Lower leg skin (tissue), 4 donors: Measurements from ENCODE around the gene GBP3. TPM values are rescaled to one million over a fixed set of nuclear protein-coding genes. Genes with fewer than 3 reads are reported as not detected.
"Not testable (repeated sequence)": the region's sequence is repeated elsewhere in the genome, so short reads cannot be mapped to it uniquely, and the experiment has no call there.

Source experiments
- DNase-seq, 2 donors: peaks; one replicate each; pipeline ENCODE4 v3.0.0-alpha.2; 2019; ENCODE audit warnings: low spot score in 2 of 2
- H3K4me3 ChIP-seq: fragments of 200-600 bp; sonication (generic); 2 replicates; pipeline ENCODE4 v1.5.1; 2017; ENCODE audit warnings: mild to moderate bottlenecking, low read depth; ENCODE audit not compliant: poor library complexity, severe bottlenecking
- CTCF ChIP-seq, 3 donors: fragments of 450-650 bp; IDR thresholded peaks; one replicate each; pipeline ENCODE4 v1.5.1; 2016; ENCODE audit warnings: antibody characterized with exemption in 3 of 3, mild to moderate bottlenecking in 3 of 3, moderate library complexity in 2 of 3
- POLR2A ChIP-seq, 2 donors: fragments of 450-650 bp; IDR thresholded peaks; one replicate each; pipeline ENCODE4 v1.6.1; 2016 to 2017; ENCODE audit warnings: antibody characterized with exemption in 2 of 2, mild to moderate bottlenecking in 1 of 2, moderate library complexity in 1 of 2
- whole genome bisulfite sequencing, 2 donors: methylation state at CpG; one replicate each; pipeline ENCODE4 v1.1.5; 2018; 5-methylcytosine and 5-hydroxymethylcytosine counted together
- intact Hi-C: fragments of 100-400 bp; cut with DNase I; formaldehyde crosslinking; loops from one replicate; pipeline ENCODE4 v1.15.0; 2023; ENCODE audit warnings: low total_unique reads
- total RNA-seq, 4 donors: library from RNA; depleted of rRNA; stranded (reverse); fragments of >200 nt; gene quantifications; one replicate each; pipeline ENCODE4 v1.1.0, GENCODE V29; 2016

GBP3 gene
- total RNA-seq, 4 donors from 2014 or later = 5.6 to 16.2 (median 8.3) TPM

DNA sequence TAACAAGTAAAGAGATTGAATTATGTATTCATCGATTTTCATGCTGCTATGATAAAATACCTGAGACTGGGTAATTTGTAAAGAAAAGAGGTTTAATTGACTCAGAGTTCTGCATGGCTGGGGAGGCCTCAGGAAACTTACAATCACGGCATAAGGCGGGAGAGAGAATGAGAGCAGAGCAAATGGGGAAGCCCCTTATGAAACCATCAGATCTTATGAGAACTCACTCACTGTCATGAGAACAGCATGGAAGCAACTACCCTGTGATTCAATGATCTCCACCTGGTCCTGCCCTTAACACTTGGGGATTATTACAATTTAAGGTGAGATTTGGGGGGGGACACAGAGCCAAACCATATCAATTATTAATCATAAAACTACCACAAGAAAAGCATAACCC lies 3.3 kb upstream of the GBP3 start:
- WGBS, 2 donors = 91 to 92% methylated on average over 3 of the region's 3 CpGs
- DNase-seq = no peak
- TF ChIP-seq CTCF (IDR thresholded peaks at IDR 0.05) = no peak
- TF ChIP-seq POLR2A (IDR thresholded peaks at IDR 0.05) = no peak
- intact Hi-C loops = no loop called here
- no peak overlapping the region for H3K4me3 ChIP-seq

DNA sequence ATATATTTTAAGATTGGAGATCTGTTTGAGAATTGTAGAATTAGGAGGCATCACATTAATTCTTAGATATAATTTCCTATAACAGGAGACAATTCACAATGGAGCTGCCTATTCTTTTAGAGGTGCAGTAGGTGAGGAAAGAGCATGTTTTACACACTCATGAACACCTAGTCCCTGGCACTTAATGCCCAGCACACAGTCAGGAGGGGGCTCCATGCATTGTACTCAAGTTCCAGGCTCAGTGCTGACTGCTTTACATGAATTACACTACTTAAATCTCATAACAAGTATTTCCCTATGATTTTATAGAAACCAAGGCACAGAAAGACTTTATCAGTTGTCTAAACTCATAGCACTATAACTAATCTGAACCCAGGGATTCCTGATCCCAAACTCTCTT lies 360 bp upstream of the GBP3 start:
- intact Hi-C loops = no loop called here
- no peak for DNase-seq
- H3K4me3 ChIP-seq = no peak overlapping the region
- TF ChIP-seq POLR2A (IDR thresholded peaks at IDR 0.05) (no peak), CTCF (IDR thresholded peaks at IDR 0.05) (no peak)

- H3K4me3 ChIP-seq, DNase-seq, intact Hi-C loops: not testable (repeated sequence)
- WGBS, 2 donors = 57 to 60% methylated on average over 3 of the region's 3 CpGs
Measured at GRCh38 chr1:89018318-89018717, 4.3 kb downstream of the GBP3 start.

DNA sequence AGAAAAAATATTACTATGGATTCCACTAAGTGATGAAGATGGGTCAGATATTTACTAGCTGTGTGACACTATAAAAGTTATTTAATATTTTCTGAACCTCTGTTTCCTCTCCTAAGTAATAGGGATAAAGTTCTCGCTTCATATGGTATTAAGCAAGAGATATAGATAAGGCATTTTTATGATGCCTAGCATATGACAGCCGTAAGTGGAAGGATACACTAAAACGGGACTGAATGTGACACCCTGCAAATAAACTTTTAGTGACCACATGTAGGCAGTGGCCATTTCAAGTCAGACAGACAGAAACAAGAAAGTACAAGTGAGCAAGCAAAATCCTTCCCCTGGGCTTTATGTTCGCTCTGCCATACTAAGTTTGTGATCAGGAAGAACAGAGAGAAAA lies 14.2 kb downstream of the GBP3 start:
- TF ChIP-seq CTCF (IDR thresholded peaks at IDR 0.05) = no peak
- no peak for TF ChIP-seq POLR2A (IDR thresholded peaks at IDR 0.05)
- 92 to 93% methylated on average over 4 of the region's 4 CpGs for WGBS, 2 donors
- intact Hi-C loops = loop anchor here (5.0 to 10.0 kb wide), 3 partner anchors 346 to 624 kb away; partner anchors contain the start of gene LRRC8C
- no peak overlapping the region for H3K4me3 ChIP-seq
- no peak for DNase-seq

DNA sequence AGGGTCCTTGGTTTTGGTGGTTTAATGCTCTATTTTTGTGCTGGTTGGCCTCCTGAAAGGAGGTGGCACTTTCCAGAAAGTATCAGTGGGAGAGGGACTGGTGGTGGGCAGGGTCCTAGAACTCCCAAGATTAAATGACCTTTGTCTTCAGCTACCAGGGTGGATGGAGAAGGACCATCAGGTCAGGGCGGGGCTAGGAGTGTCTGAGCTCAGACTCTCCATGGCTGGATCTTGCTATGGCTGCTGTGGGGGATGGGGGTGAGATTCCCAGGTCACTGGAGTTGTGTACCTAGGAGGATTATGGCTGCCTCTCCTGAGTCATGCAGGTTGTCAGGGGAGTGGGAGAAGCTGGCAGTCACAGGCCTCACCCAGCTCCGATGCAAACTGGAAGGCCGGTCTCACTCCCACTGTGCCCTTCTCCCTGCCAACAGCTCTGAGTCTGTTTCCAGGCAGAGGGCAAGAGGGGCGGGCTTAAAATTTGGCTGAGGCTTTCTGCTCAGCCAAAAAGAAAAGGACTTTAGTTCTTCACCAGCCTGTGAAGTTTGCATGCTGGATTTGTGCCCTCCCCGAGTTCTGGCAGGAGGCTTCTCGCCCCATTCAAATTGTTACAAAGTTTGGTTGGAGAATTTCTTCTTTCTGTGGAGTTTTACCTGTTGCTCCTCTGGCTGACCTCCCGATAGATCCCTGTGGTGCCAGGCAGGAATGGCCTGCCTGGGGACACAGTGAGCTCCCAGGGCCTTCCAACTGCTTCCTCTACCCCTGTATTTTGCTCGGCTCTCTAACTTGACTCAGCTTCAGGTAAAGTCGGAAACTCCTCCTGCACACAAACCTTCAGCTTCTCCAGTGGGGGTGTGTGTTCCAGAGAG lies 17.1 kb downstream of the GBP3 start:
- intact Hi-C loops = loop anchor here (5.0 to 10.0 kb wide), 3 partner anchors 349 to 627 kb away; partner anchors contain the start of gene LRRC8C
- WGBS, 2 donors = 73 to 77% methylated on average over 9 of the region's 9 CpGs
- DNase-seq = no peak
- no peak for TF ChIP-seq CTCF (IDR thresholded peaks at IDR 0.05)
- TF ChIP-seq POLR2A (IDR thresholded peaks at IDR 0.05) = no peak
- H3K4me3 ChIP-seq = no peak overlapping the region

DNA sequence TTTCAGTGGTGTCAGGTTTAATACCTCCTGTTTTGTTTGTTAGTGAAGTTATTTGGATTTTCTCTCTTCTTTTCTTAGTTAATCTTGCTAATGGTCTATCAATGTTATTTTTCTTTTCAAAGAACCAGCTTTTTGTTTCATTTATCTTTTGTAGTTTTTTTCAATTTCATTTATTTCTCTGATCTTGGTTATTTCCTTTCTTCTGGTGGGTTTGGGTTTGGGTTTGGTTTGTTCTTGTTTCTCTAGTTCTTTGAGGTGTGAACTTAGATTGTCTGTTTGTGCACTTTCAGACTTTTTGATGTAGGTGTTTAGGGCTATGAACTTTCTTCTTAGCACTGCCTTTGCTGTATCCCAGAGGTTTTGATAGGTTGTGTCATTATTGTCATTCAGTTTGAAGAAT lies 20.5 kb downstream of the GBP3 start:
- H3K4me3 ChIP-seq, DNase-seq: not testable (repeated sequence)
- intact Hi-C loops = loop anchor here (10.0 kb wide), 2 partner anchors 353 to 453 kb away; no protein-coding TSS in a partner anchor

DNA sequence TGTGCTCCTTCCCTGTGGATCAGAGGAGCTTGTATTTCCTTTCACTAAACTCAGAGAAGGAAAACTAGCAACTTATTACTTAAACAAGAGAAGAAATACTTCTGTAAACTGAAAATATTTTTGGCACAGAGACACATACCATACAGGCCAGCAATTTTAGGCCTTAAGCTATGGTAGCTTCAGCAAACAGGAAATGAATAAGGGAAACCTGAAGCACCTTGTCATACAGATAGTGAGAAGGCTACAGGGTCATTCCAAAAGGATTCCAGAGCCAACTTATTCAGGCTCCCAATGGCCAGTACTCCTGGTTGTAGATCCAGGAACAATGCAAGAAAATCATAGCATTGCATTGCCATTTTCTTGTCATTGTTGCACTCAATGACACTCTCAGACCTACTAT lies 21.2 kb downstream of the GBP3 start:
- intact Hi-C loops = loop anchor here (10.0 kb wide), 2 partner anchors 353 to 453 kb away; no protein-coding TSS in a partner anchor
- H3K4me3 ChIP-seq = no peak overlapping the region
- TF ChIP-seq CTCF (IDR thresholded peaks at IDR 0.05) = no peak
- no peak for TF ChIP-seq POLR2A (IDR thresholded peaks at IDR 0.05)
- no peak for DNase-seq
